ENCODE measurements around the gene STRIP2.

The STRIP2 gene

GRCh38 chr7:129456421-129456820, 22.2 kb downstream of the STRIP2 start:
- TF ChIP-seq MAX (IDR thresholded peaks at IDR 0.05) (no peak), EP300 (IDR thresholded peaks at IDR 0.05; ENCODE audit: borderline replicate concordance) (no peak), YY1 (IDR thresholded peaks at IDR 0.05; ENCODE audit: low read depth) (no peak), NFIC (IDR thresholded peaks at IDR 0.05) (no peak), REST (IDR thresholded peaks at IDR 0.05; ENCODE audit: low read depth) (no peak), USF1 (IDR thresholded peaks at IDR 0.05) (no peak), TEAD4 (IDR thresholded peaks at IDR 0.05) (no peak), FOXM1 (IDR thresholded peaks at IDR 0.05; ENCODE audit: borderline replicate concordance, low read depth) (no peak), TCF12 (IDR thresholded peaks at IDR 0.05; ENCODE audit: low read depth) (no peak), TAF1 (IDR thresholded peaks at IDR 0.05; ENCODE audit: low read depth) (no peak), ZBTB7A (IDR thresholded peaks at IDR 0.05; ENCODE audit: low read depth) (no peak)

- TF ChIP-seq CREB1 (IDR thresholded peaks at IDR 0.05; ENCODE audit: low read depth) (no peak), TAF1 (IDR thresholded peaks at IDR 0.05; ENCODE audit: low read depth) (no peak), FOXM1 (IDR thresholded peaks at IDR 0.05; ENCODE audit: borderline replicate concordance, low read depth) (no peak), NFIC (IDR thresholded peaks at IDR 0.05) (no peak), ZBTB7A (IDR thresholded peaks at IDR 0.05; ENCODE audit: low read depth) (no peak), RAD21 (IDR thresholded peaks at IDR 0.05; ENCODE audit: low read depth) (no peak), REST (IDR thresholded peaks at IDR 0.05; ENCODE audit: low read depth) (no peak), EGR1 (IDR thresholded peaks at IDR 0.05) (no peak), CEBPB (IDR thresholded peaks at IDR 0.05) (no peak), TCF12 (IDR thresholded peaks at IDR 0.05; ENCODE audit: low read depth) (no peak), EP300 (IDR thresholded peaks at IDR 0.05; ENCODE audit: borderline replicate concordance) (no peak), MAX (IDR thresholded peaks at IDR 0.05) (no peak), USF1 (IDR thresholded peaks at IDR 0.05) (no peak), TEAD4 (IDR thresholded peaks at IDR 0.05) (no peak)
Measured at GRCh38 chr7:129457101-129457500, 22.9 kb downstream of the STRIP2 start.

- TF ChIP-seq NFIC (IDR thresholded peaks at IDR 0.05) (no peak), MAX (IDR thresholded peaks at IDR 0.05) (no peak), TAF1 (IDR thresholded peaks at IDR 0.05; ENCODE audit: low read depth) (no peak), TEAD4 (IDR thresholded peaks at IDR 0.05) (no peak), ZBTB7A (IDR thresholded peaks at IDR 0.05; ENCODE audit: low read depth) (no peak), REST (IDR thresholded peaks at IDR 0.05; ENCODE audit: low read depth) (no peak), FOXM1 (IDR thresholded peaks at IDR 0.05; ENCODE audit: borderline replicate concordance, low read depth) (no peak)
Measured at GRCh38 chr7:129458171-129458570, 23.9 kb downstream of the STRIP2 start.

- no peak for TF ChIP-seq RAD21 (IDR thresholded peaks at IDR 0.05; ENCODE audit: low read depth)
- TF ChIP-seq TAF1 (IDR thresholded peaks at IDR 0.05; ENCODE audit: low read depth), result no peak
- TF ChIP-seq REST (IDR thresholded peaks at IDR 0.05; ENCODE audit: low read depth), result no peak
- TF ChIP-seq USF1 (IDR thresholded peaks at IDR 0.05), result no peak
- TF ChIP-seq CEBPB (IDR thresholded peaks at IDR 0.05), result no peak
- TF ChIP-seq YY1 (IDR thresholded peaks at IDR 0.05; ENCODE audit: low read depth), result no peak
- TF ChIP-seq EGR1 (IDR thresholded peaks at IDR 0.05), result no peak
- no peak for TF ChIP-seq TEAD4 (IDR thresholded peaks at IDR 0.05)
- TF ChIP-seq EP300 (IDR thresholded peaks at IDR 0.05; ENCODE audit: borderline replicate concordance), result no peak
- no peak for TF ChIP-seq FOXM1 (IDR thresholded peaks at IDR 0.05; ENCODE audit: borderline replicate concordance, low read depth)
- TF ChIP-seq MAX (IDR thresholded peaks at IDR 0.05), result no peak
- TF ChIP-seq ZBTB7A (IDR thresholded peaks at IDR 0.05; ENCODE audit: low read depth), result no peak
- no peak for TF ChIP-seq CREB1 (IDR thresholded peaks at IDR 0.05; ENCODE audit: low read depth)
- no peak for TF ChIP-seq NFIC (IDR thresholded peaks at IDR 0.05)
- TF ChIP-seq TCF12 (IDR thresholded peaks at IDR 0.05; ENCODE audit: low read depth), result no peak
Measured at GRCh38 chr7:129461809-129462208, 27.6 kb downstream of the STRIP2 start.

All from Ishikawa (cell line).